ENCODE measurements around the gene SNRNP70. TPM values are rescaled to one million over a fixed set of nuclear protein-coding genes. Genes with fewer than 3 reads are reported as not detected.
A peak's percentile ranks its signal among the peaks of the same experiment; 100 is the strongest.

SNRNP70 gene
- total and polyA plus RNA-seq, 3 donors from 2014 or later: 184 to 484 (median 422) TPM

- no peak for DNase-seq
- 78% methylated on average over 14 to 30 of the region's 30 CpGs for WGBS, 2 donors
- H3K36me3 ChIP-seq (ENCODE audit: low read depth, missing control alignments): no peaks in the 10 kb centered on the region
Observed at GRCh38 chr19:49104229-49104864, 19.1 kb downstream of the SNRNP70 start.

GRCh38 chr19:49106648-49107135 is 21.4 kb downstream of the SNRNP70 start:
- DNase-seq: peak; percentile 63
- H3K4me3 ChIP-seq: no peak overlapping the region
- no peak overlapping the region for H3K27ac ChIP-seq
- no peaks in the 10 kb centered on the region for H3K36me3 ChIP-seq (ENCODE audit: low read depth, missing control alignments)
- peaks cover 12% of the 10 kb centered on the region for H3K4me1 ChIP-seq
- no peaks in the 10 kb centered on the region for H3K9me3 ChIP-seq
- 48 to 67% methylated on average over 12 of the region's 12 CpGs for WGBS, 2 donors
- intact Hi-C loops (cut with DNase I; ENCODE audit: low total_unique reads): no loop called here
- TF ChIP-seq POLR2A (IDR thresholded peaks at IDR 0.05) (no peak), CTCF (IDR thresholded peaks at IDR 0.05) (peak; percentile 53 to 69 (median 67))
- H3K27me3 ChIP-seq: no peaks in the 10 kb centered on the region

More at GRCh38 chr19:49104229-49104864, 19.1 kb downstream of the SNRNP70 start:
- intact Hi-C loops (cut with DNase I; ENCODE audit: low total_unique reads): no loop called here
- H3K9me3 ChIP-seq: no peaks in the 10 kb centered on the region
- TF ChIP-seq POLR2A (IDR thresholded peaks at IDR 0.05) (no peak), CTCF (IDR thresholded peaks at IDR 0.05) (no peak)
- no peak overlapping the region for H3K27ac ChIP-seq
- H3K4me3 ChIP-seq: no peak overlapping the region
- H3K27me3 ChIP-seq: no peaks in the 10 kb centered on the region
- H3K4me1 ChIP-seq: peaks cover 3% of the 10 kb centered on the region

GRCh38 chr19:49107625-49108459 is 22.6 kb downstream of the SNRNP70 start:
- no peak for DNase-seq
- no peaks in the 10 kb centered on the region for H3K27me3 ChIP-seq
- 80 to 83% methylated on average over 58 to 92 of the region's 93 CpGs for WGBS, 2 donors
- intact Hi-C loops (cut with DNase I; ENCODE audit: low total_unique reads): no loop called here
- TF ChIP-seq CTCF (IDR thresholded peaks at IDR 0.05) (no peak), POLR2A (IDR thresholded peaks at IDR 0.05) (no peak)
- H3K4me1 ChIP-seq: peaks cover 10% of the 10 kb centered on the region
- H3K9me3 ChIP-seq: no peaks in the 10 kb centered on the region
- peak overlapping the region in 1 of 2 donors; percentile 44 for H3K4me3 ChIP-seq
- H3K36me3 ChIP-seq (ENCODE audit: low read depth, missing control alignments): no peaks in the 10 kb centered on the region
- no peak overlapping the region for H3K27ac ChIP-seq

- Histone ChIP-seq H3K36me3 (ENCODE audit: low read depth, missing control alignments) (no peaks in the 10 kb centered on the region), H3K27me3 (no peaks in the 10 kb centered on the region), H3K4me1 (peaks cover 13% of the 10 kb centered on the region), H3K9me3 (no peaks in the 10 kb centered on the region), H3K4me3 (no peak overlapping the region), H3K27ac (peak overlapping the region in 1 of 2 donors; percentile 28)
- 81 to 84% methylated on average over 5 of the region's 5 CpGs for WGBS, 2 donors
- no peak for TF ChIP-seq POLR2A (IDR thresholded peaks at IDR 0.05)
- no peak for TF ChIP-seq CTCF (IDR thresholded peaks at IDR 0.05)
- DNase-seq: no peak
- intact Hi-C loops (cut with DNase I; ENCODE audit: low total_unique reads): no loop called here
Observed at GRCh38 chr19:49109051-49109450, 23.8 kb downstream of the SNRNP70 start.
